Stomach (tissue), 4 donors: ENCODE data around the gene TRAF4.

Experiments
- POLR2A ChIP-seq, 4 donors: fragments of 450-650 bp; IDR thresholded peaks; one replicate each; pipeline ENCODE4 v1.6.1; 2016; ENCODE audit warnings: antibody characterized with exemption in 4 of 4, control low read depth in 2 of 4, mild to moderate bottlenecking in 1 of 4, moderate library complexity in 1 of 4
- POLR2AphosphoS5 ChIP-seq, 3 donors: sonication (generic); formaldehyde crosslinking; IDR thresholded peaks; one replicate each; pipeline ENCODE4 v1.6.1; 2016; ENCODE audit warnings: antibody characterized with exemption in 3 of 3
- TF ChIP-seq, protein P1 (sequence below), 7 experiments: fragments of 450-650 bp in 4 of 7; fragments of 200-600 bp in 3 of 7; sonication (generic) in 3 of 7; IDR thresholded peaks; one replicate each; pipeline ENCODE4 v1.5.1; 2016 to 2019; ENCODE audit warnings: antibody characterized with exemption in 7 of 7, control low read depth in 2 of 7, mild to moderate bottlenecking in 1 of 7

DNA sequence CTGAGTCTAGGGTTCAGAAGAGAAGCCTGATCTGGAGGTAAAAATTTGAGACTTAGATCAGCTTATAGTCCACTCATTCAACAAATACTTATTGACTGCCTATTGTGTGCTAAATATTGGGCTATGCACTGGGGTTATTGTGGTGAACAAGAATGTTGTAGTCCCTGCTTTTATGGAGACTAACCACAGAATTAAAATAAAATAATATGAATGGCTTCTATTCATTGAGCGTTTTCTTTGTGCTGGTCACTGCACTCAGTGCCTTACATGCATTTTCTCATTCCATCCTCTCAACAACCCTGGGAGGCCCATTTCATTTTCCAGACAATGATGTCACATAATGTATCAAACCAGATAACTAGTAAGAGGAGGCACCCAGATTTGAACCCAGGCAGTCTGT, 10.5 kb upstream of the TRAF4 start:
- TF ChIP-seq POLR2A (IDR thresholded peaks at IDR 0.05) (no peak), POLR2AphosphoS5 (IDR thresholded peaks at IDR 0.05) (no peak)
- TF ChIP-seq, protein P1, sequence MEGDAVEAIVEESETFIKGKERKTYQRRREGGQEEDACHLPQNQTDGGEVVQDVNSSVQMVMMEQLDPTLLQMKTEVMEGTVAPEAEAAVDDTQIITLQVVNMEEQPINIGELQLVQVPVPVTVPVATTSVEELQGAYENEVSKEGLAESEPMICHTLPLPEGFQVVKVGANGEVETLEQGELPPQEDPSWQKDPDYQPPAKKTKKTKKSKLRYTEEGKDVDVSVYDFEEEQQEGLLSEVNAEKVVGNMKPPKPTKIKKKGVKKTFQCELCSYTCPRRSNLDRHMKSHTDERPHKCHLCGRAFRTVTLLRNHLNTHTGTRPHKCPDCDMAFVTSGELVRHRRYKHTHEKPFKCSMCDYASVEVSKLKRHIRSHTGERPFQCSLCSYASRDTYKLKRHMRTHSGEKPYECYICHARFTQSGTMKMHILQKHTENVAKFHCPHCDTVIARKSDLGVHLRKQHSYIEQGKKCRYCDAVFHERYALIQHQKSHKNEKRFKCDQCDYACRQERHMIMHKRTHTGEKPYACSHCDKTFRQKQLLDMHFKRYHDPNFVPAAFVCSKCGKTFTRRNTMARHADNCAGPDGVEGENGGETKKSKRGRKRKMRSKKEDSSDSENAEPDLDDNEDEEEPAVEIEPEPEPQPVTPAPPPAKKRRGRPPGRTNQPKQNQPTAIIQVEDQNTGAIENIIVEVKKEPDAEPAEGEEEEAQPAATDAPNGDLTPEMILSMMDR (IDR thresholded peaks at IDR 0.05): no peak
